Measurements from ENCODE around the gene RNF182.
"Not testable (repeated sequence)": the region's sequence is repeated elsewhere in the genome, so short reads cannot be mapped to it uniquely, and the experiment has no call there.

Gene RNF182

DNA sequence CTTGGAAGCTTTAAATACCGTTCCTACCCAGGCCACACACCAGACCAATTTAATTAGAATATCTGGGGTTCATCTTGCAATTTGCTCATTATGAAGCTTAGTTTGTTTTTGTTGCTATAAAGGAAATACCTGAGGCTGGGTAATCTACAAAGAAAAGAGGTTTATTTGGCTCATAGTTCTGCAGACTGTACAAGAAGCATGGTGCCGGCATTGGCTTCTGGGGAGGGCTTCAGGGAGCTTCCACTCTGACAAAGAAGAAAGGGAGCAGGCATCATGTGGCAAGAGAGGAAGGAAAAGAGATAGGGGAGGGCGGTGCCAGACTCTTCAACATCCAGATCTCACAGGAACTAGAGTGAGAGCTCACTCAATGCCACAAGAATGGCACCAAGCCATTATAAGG is 73.6 kb downstream of the RNF182 start:
- no peak for DNase-seq

DNA sequence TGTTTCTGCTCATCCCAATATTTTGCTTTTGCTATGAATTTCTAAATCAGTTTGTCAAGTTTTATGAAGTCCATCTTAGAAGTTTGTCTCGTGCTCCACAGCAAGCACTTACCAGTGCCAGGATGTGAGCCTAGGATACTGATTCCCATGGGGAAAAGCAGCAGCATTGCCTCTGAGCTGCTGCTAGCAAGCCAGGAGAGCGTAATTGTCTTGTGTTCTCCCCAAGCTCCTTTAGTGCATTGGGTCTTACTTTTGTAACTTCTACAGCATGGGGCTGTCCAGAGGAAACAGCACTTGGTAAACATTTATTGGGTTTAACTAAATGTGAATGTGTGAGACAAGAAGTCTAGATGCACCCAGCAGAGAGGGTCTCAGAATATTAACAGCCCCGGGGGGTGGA is 76.1 kb downstream of the RNF182 start:
- no peak for DNase-seq

DNA sequence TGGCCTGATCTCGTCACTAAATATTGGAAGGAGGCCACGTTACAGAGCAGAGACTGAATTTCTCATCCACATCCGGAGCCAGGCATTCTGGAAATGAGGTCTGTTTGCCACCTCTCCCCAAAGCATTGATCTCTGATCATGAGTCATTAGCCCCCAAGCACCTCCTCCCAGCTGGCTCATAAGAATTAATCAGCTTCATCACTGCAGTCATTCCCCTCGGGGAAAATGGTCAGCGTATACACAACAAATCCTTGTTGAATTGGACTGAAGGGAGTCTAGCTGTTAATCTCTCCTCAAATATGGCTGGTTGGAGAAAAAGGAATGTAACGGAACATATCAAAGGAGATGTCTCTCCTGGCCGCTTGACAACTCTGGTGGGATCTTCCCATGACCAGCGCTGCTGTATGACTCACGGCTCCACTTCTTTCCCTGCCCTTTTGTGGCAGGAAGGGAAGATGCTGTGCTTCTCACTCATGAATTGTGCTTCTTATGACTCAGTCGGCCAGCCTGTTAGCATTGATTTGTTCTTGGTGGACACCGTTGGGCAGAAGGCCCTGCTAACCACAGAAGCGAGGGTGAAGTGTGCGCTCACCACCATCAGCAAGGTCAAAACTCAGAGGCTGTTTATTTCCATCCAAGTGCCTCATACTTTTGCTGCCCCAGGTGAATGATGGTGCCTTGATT is 76.7 kb downstream of the RNF182 start:
- DNase-seq, result peak in 1 of 56 donors; percentile 15

DNA sequence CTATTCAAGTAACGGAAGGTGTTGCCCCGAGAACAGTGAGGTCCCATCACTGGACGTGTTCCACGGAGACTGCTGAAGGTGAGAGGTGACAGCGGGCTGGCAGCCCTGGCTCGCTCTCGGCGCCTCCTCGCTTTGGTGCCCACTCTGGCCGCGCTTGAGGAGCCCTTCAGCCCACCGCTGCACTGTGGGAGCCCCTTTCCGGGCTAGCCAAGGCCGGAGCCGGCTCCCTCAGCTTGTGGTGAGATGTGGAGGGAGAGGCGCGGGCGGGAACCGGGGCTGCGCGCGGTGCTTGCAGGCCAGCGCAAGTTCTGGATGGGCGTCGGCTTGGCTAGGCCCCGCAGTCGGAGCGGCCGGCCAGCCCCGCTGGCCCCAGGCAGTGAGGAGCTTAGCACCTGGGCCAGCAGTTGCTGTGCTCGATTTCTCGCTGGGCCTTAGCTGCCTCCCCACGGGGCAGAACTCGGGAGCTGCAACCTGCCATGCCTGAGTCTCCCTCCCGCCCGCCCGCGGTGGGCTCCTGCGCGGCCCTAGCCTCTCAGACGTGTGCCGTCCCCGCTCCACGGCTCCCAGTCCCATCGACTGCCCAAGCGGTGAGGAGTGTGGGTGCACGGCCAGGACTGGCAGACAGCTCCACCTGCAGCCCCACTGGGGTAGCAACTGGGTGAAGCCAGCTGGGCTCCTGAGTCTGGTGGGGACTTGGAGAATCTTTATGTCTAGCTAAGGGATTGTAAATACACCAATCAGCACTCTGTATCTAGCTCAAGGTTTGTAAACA is 77.6 kb downstream of the RNF182 start:
- no peak for DNase-seq

DNA sequence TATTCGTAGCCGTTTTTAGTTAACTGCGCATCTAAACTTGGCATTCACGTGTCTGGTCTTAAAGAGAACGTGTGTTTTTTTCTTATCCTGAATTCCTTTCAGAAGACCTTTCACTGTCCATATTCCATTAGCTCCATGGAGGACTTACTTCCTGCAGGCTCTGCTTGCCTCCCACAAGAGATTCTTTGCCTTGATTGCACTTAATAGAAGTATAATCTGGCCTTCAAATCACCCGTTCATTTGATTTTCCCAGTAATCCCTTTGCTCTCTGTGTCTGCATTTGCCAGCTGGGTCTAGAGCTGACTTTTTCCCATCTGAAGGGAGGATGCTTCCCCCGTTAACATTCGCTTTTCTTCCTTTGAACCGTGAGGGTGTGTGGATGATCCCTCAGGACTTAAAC is 79.5 kb downstream of the RNF182 start:
- no peak for DNase-seq

DNA sequence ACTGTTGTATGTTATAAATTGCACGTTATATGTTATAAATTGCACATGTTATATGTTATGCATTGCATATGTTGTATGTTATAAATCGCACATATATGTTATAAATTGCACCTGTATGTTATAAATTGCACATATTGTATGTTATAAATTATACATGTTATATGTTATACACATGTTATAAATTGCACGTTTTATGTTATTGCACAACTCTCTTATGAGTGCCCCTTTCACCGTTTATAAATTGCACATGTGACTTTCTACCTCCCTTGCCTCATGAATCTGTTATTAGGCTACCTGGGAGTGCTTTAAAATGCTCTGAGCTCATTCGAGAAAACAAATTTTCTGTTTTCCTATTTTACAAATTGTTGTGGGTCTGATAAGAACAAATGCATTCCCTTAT is 84.1 kb downstream of the RNF182 start:
- no peak for DNase-seq

DNA sequence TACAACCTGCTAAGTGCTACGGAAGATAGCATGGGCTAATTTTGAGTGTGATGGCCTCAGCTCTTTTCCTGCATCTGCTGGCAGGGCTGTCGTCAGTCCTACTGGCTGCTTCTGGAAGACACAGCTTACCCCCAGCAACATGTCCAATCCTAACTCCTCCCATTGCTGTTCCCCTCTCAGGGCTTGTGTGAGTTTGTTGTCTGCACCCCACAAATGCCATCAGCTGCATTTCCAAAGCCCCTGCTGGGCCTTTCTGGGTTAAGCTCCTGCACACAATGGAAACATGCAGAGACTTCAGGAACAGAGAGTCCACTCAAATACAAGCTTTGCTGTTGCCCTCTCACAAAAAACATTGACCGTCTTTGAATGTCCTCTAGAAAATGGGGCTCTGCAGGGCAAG is 84.7 kb downstream of the RNF182 start:
- no peak for DNase-seq

DNA sequence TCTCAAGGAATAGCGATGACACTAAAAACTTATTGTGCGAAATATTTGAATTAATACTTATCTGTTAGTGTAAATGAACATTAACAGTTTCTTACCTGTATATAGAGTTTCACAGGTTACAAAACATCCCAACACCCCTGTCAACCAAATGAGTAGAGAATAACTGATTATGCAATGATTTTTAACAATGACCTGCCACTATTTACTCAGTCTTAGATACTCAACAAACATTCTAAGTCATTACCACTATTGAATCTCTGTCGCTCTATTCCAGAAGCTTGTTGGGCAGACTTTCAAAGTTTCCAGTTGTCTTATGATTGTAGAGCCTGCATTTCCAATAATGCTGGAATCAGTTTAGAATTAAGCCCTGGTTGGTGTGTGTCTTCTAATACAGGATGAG is 85.5 kb downstream of the RNF182 start:
- no peak for DNase-seq

DNA sequence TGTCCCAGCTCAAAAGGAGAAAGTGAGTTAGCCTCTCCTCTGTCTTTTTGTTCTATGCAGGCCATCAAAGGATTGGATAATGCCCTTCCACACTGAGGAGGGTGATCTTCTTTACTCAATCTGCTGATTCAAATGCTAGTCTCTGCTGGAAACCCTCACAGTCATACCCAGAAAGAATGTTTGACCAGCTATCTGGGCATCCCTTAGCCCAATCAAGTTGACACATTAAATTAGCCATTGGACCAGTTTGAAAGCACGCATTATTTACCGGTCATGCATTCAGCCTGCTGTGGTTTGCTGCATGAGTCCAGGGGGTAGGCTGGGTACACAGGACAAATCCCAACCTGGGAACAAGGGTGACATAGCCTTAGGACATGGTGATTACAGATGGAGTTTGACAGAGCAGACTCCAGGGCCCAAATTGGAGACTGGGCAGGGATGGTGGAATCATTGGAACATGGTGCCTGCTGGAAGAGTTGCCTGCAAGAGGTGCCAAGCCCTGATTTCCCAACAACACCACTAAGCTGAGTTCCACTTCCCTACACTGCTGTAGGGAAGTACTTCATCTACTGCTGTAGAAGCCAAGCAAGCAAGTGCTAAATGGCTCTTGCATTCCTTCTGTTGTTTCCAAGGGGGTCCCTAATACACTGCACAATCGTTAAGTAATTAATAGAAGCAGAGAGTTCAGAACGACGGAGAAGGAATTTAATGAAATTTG is 87.7 kb downstream of the RNF182 start:
- DNase-seq, result no peak

DNA sequence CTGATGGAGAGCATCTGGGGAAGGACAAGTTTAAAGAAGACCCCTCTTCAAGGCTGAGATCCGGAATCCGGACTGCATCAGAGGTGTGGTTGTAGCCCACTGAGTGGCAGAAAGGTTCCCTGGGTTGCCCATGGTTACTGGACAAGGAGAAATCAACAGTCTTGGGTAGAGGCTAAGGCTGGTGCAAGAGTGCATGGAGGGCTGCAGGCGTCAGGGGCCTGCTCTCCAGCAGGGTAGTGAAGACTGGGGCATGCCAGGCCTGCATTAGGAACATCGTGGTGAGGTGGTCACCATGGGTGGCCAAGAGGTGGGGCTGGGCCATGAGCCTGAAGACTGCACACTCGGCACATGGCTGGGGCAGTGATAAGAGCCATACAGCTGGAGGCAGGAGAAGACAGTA is 91.2 kb downstream of the RNF182 start:
- no peak for DNase-seq

DNA sequence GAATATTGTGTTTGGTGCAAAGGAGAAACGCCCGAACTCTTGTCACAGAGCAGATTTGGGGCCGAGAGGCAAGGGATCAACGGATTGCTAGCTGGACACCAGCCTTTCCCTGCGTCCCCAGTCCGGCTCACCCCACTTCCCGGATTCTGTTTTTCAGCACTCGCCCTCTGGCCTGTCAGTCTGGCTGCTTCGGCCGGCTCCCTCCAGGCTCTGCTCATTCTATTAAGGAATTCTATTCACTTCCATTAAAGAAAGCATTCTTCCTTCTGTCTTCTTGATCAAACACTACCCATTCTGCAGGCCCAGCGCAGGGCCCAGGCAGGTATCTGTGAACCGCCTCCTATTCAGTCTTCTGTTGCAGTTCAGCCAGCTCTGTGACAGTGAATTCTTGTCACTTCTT is 91.7 kb downstream of the RNF182 start:
- DNase-seq, result no peak

DNA sequence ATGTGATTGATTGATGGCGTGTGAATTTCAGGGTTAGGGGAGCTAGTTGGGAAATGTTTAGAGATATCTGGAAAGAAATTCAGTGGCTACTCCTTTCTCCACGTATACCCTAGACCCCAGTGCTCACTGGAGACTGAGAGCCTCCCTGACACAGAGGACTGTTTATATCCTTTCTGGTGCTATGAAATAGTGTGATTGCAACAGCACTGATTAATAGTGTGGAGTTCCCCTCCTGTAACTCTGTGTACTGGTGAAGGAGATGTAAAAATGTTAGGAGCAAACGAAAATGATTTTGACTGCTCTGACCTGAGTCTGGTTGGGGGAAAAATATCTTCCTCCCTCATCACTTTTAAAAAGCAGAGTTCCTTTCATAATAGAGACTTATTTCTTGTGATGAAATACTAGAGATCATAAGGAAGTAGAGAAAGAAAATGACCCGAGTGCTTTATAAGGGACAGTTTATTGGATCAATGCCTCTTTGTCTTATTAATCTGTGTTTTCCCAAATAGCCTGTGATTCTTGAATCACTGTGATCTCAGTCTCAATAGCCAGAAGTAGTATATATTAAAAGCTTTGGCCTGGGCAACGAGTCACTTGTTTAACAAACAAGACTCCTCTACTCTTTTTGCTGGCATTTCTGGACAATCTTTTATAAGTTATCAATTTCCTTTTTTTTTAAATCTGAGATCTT is 92.3 kb downstream of the RNF182 start:
- DNase-seq, result no peak

DNA sequence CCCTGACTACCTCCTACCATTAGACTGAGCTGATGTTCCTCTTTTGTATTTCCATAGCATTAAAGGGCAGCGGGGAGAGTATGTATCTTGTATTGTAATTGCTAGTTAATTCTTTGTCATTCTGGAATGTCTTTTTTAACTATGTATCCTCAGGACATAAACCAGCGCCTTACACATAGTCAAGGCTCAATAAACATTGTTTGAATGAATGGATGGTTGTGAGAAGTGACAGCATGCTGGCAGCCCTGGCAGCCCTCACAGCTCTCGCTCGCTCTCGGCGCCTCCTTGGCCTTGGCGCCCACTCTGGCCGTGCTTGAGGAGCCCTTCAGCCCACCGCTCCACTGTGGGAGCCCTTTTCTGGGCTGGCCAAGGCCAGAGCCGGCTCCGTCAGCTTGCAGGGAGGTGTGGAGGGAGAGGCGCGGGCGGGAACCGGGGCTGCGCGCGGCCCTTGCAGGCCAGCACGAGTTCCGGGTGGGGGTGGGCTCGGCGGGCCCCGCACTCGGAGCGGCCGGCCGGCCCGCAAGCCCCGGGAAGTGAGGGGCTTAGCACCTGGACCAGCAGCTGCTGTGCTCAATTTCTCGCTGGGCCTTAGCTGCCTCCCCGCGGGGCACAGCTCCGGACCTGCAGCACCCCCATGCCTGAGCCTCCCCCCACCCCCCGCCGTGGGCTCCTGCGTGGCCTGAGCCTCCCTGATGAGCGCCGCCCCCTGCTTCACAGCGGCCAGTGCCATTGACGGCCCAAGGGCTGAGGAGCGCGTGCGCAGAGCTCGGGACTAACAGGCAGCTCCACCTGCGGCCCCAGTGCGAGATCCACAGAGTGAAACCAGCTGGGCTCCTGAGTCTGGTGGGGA is 93.1 kb downstream of the RNF182 start:
- no peak for DNase-seq

DNA sequence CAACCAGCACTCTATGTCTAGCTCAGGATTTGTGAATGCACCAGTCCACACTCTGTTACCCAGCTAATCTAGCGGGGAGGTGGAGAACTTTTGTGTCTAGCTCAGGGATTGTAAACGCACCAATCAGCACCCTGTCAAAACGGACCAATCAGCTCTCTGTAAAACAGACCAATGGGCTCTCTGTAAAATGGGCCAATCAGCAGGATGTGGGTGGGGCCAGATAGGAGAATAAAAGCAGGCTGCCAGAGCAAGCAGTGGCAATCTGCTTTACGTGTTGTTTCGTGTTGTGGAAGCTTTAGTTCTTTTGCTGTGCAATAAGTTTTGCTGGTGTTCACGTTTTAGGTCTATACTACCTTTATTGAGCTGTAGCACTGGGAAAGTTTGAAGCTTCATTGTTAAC is 93.8 kb downstream of the RNF182 start:
- not testable (repeated sequence) for DNase-seq

DNA sequence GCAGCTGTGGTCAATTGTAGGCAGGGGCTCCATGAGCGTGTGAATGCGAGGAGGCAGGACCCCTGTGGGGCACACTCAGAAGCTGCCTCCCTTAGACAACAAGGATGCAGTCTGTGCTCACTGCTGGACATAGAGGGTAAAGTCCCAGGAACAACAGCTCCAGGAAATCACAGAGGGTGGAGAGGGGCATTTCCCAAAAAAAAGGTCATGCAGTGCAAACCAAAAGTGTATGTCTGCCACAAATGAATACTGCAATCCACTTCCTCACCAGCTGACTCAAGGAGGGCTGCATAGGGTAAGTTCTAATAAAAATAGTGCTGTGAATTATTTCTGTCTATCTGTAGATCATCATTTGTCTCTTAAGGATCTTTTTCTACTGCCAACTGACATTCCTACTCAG is 95.8 kb downstream of the RNF182 start:
- DNase-seq, result no peak

DNA sequence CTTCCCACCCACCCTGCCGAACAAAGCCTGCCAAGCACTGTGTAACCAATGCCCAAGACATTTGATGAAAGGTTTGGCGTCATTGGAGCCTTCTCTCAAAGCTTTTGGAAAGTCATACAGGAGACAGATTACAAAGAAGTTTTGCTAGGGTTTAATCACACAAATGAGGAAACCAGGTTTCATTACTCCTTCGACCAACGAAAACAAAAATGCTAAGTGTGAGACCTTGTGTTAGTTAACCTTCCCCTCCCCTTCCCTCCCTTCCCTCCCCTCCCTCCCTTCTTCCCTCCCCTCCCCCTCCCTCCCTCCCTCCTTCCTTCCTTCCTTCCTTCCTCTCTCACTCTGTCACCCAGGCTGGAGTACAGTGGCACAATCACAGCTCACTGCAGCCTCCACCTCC is 96.7 kb downstream of the RNF182 start:
- DNase-seq, result no peak

DNA sequence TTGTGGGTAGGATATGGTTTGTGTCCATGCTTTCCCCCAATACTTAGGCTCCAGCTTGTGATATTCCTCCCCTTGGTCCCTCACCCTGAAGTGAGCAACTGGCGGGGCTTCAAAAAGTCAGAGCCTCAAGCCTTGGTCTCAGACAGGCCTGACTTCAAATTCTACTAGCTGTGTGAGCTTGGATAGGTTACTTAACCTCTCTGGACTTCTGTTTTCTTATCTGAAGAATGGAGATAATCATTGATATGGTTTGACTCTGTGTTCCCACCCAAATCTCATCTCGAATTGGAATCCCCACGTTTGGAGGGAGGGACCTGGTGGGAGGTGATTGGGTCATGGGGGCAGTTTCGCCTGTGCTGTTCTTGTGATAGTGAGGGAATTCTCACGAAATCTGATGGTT is 97.9 kb downstream of the RNF182 start:
- no peak for DNase-seq

DNA sequence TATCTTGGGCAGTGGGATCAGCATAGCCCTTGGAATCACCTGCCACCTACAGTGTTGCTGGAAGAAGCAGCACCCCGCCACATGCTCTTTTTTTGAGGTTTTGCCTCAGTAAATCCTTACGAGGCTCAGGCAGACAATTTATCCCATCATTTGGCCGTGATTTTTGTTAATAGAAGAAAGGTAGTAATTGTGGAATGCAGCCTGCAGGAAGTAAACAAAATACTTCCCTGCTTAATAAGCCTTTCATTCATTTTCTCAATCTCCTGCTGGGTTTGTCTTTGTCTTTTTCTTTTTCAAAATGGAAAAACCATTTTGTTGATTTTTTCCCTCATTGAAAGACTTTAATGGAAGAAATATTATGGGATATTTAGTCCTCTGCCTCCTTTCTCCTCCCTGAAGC is 99.1 kb downstream of the RNF182 start:
- no peak for DNase-seq

DNA sequence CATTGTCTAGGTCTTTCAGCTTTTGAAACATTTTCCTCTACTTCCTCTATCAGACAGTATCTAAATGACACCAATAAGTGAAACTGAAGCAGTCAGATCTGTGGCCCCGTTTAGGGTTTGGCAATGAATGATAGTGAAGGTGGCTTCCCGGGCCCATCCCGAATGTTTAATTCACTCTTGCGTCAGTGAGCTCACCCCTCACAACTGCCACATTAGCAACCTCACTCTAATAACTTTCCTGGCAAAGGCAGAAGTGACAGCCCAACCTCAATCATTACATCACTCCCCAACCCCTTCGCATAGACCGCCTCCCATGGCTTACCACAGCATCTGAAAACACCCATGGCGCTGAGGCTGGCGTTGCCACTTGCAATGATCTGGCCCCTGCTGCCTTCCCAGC is 100.4 kb downstream of the RNF182 start:
- DNase-seq, result no peak

DNA sequence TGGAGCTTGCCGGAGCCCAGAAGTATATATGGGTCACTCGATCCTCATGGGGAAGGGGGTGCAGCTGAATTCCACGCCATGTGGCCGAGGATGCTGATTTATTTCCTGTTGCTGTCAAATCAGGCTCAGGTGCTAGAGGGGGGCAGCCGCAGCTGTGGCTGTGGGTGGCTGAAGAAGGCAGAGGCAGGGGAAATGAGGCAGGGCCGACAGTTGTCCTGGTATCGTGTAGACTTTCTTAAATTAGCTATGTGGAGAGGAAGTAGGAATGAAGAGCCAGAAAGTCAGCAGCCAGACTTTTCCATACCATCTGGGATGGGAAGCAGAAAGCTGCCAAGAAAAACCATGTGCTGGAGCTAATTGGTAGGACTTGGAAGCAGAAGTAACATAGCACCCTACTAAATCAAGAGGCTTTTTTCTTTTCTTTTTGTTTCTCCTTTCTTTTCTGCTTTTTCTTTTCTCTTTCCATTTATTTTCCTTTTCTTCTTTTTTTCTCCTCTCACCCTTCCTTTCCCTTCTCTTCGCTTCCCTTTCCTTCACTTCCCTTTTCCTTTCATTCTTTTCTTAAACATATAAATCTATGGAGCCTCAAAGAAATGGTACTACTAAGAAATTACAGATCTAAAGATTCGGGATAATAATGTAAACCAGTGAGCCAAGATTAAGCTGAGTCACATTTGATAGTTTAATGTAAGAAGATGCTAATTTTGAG is 102.2 kb downstream of the RNF182 start:
- DNase-seq, result peak in 8 of 56 donors; percentile 7 to 28 (median 19)

Data from amygdala (tissue), 56 donors.